GM12875 (cell line): ENCODE results near the gene MAP3K19.
"Not testable (repeated sequence)": the region's sequence is repeated elsewhere in the genome, so short reads cannot be mapped to it uniquely, and the experiment has no call there.

Experiments used
- H3K4me3 ChIP-seq: one replicate; pipeline ENCODE4 v1.5.1; 2011; ENCODE audit warnings: low read depth, low read length, control low read depth
- TF ChIP-seq, protein P1 (sequence below): IDR thresholded peaks from 2 replicates; pipeline ENCODE4 v1.5.1; 2011; ENCODE audit warnings: low read depth, mild to moderate bottlenecking, control low read depth, inconsistent platforms, low read length, moderate library complexity, borderline replicate concordance; ENCODE audit not compliant: insufficient read depth

The MAP3K19 gene

DNA sequence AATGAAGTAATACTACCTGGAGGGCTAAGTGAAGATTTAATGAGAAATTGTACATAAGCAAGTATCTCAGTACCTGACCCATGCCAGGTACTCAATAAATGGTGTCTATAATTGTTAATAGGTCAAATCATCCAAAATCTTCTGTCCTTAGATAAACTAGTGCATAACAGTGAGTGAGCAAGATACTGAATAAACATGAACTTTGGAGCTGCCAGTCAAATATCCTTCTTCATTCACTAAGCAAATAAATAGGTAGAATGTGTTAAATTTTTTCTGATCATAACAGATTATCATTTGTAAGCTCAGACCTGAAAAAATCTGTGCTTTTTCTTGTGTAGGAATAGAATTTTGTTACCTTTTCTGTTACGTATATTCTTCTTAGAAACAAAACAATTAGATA lies 44.4 kb upstream of the MAP3K19 start:
- TF ChIP-seq, protein P1, sequence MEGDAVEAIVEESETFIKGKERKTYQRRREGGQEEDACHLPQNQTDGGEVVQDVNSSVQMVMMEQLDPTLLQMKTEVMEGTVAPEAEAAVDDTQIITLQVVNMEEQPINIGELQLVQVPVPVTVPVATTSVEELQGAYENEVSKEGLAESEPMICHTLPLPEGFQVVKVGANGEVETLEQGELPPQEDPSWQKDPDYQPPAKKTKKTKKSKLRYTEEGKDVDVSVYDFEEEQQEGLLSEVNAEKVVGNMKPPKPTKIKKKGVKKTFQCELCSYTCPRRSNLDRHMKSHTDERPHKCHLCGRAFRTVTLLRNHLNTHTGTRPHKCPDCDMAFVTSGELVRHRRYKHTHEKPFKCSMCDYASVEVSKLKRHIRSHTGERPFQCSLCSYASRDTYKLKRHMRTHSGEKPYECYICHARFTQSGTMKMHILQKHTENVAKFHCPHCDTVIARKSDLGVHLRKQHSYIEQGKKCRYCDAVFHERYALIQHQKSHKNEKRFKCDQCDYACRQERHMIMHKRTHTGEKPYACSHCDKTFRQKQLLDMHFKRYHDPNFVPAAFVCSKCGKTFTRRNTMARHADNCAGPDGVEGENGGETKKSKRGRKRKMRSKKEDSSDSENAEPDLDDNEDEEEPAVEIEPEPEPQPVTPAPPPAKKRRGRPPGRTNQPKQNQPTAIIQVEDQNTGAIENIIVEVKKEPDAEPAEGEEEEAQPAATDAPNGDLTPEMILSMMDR, result no peak
- H3K4me3 ChIP-seq, result no peak overlapping the region

DNA sequence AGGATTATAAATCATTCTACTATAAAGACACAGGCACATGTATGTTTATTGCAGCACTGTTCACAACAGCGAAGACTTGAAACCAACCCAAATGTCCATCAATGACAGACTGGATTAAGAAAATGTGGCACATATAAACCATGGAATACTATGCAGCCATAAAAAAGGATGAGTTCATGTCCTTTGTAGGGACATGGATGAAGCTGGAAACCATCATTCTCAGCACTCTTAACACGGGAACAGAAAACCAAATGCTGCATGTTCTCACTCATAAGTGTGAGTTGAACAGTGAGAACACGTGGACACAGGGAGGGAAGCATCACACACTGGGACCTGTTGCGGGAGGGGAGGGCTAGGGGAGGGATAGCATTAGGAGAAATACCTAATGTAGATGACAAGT lies 42.4 kb upstream of the MAP3K19 start:
- H3K4me3 ChIP-seq, result not testable (repeated sequence)

DNA sequence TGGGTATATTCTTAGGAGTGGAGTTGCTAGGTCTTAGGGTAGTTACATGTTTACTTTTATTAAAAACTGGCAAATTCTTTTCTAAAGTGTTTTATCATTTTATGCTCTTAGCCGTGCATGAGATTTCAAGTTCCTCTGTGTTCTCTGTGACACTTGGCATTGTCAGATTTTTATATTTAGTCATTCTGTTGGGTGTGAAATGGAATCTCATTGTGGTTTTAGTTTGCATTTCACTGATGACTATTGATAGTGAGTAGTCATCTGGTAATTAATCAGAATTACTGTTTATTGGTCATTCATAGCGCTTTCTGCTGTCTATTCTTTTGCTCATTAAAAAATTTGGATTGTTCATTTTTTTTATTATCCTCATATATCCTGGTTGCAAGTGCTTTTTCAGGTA lies 39.0 kb upstream of the MAP3K19 start:
- H3K4me3 ChIP-seq, result no peak overlapping the region
- TF ChIP-seq, protein P1, result no peak

DNA sequence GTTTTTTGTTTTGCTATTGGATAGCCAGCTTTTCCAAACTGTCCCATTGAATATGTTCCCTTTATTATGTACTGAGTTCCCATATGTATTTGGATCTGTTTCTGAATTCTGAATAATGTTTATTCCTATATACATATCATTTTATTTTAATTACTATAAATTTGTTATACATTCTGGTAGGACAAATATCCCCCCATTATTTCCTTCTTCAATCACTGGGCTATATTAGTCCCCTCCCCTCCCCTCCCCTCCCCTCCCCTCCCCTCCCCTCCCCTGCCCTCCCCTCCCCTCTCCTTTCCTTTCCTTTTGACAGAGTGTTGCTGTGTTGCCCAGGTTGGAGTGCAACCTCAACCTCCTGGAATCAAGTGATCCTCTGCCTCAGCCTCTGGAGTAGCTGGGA lies 31.2 kb upstream of the MAP3K19 start:
- no peak overlapping the region for H3K4me3 ChIP-seq
- TF ChIP-seq, protein P1, result no peak

DNA sequence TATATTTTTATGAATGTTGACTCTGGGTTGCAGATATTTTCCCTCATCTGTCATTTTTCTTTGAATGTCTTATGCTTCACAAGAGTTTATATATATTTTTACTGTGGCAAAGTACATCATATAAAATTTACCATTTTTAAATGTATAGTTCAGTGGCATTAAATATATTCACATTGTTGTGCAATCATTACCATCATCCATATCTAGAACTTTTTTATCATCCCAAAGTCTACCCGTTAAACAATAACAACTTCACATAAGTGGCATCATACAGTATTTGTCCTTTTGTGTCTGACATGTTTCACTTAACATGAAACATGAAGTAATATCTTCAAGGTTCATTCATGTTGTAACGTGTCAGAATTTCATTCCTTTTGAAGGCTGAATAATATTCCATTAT lies 29.3 kb upstream of the MAP3K19 start:
- H3K4me3 ChIP-seq, result no peak overlapping the region
- TF ChIP-seq, protein P1, result no peak

DNA sequence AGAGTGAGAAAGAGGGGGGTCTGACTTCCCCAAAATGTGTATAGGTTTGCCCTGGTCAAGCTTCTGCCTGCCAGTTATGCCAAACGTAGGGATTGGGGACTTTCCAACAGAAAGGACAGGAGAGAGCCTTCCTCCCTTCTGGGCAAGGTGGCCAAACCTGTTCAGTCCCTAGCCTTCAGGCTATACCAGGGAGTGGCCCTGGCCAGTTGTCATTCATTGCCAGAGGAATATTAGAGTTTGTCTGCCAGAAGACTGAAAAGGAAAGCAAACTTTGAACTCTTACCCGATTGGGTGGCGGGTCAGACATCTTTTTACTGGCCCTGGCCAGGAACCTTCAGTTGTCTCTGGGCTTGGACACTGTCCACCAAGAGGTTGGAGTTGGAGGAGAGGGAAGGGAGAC lies 27.0 kb upstream of the MAP3K19 start:
- TF ChIP-seq, protein P1, result no peak
- H3K4me3 ChIP-seq, result no peak overlapping the region

DNA sequence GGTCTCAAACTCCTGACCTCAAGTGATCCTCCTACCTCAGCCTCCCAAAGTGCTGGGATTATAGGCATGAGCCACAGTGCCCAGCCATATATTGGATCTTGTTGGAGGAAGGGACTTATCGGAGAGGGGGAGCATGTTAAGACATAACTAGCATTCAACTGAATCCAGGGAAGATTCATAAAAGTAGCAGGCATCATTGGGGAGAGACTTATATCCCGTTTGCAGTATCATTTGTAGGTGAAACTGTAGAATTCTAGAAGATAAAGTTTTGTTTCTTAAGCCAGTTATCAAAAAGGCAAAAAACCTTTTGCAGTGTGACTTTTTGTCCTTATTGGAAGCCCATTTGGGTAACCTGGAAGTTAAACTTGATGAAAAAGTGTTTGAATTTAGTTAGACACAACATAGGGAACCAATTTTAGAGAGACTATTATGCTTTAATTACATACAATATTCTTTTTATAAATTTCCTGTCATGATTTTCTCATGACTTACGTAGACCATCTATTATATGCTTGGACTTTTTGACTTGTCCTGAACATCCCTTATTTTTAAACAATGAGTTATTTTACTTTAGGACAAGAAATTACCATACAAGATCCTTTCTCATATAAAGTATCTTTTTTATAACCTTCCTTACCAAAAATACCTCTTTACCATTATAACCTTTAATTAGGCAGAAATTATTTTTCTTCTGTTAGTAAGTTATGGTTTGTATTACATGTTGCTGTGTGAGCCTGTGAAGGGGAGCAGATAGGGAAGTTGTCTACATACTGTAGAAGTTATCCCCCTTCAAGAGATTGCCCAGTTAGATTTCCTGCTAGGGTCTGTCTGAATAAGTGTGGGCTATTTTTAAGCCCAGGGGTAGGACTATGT lies 25.1 kb upstream of the MAP3K19 start:
- TF ChIP-seq, protein P1, result no peak
- H3K4me3 ChIP-seq, result no peak overlapping the region
